GM19239 (cell line): ENCODE results near the gene KIF3B.
A peak's percentile ranks its signal among the peaks of the same experiment; 100 is the strongest.
"Not testable (repeated sequence)": the region's sequence is repeated elsewhere in the genome, so short reads cannot be mapped to it uniquely, and the experiment has no call there.

Experiments used
- DNase-seq: peaks from one replicate; pipeline ENCODE4 v3.0.0; 2011; ENCODE audit warnings: low spot score; ENCODE audit not compliant: insufficient read length
- FAIRE-seq: peaks from 2 replicates; lab custom pipeline; 2011; peaks lifted over from hg19 to GRCh38; lab: Jason Lieb, UNC

Gene KIF3B

DNA sequence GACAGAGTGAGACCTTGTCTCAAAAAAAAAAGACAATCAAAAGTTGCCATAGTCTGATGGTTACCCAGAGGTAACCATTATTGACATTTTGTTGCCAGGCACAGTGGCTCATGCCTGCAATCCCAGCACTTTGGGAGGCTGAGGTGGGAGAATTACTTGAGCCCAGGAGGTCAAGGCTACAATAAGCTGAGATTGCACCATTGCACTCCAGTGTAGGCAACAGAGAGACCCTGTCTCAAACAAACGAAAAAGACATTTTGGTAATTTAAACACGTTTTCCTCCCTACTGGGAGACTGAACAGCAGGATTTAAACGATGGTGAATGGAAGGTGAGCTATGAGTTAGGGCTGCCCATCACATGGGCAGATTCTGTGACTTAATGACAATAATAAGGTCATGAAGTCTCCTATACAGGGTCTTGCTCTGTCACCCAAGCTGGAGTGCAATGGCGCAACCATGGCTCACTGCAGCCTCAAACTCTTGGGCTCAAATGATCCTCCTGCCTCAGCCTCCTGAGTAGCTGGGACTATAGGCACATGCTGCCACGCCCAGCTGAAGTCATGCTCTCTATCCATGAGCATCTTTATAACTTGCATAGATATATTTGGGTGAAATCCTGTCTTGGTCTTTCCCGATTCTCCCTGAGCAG, 76.5 kb downstream of the KIF3B start:
- no peak for DNase-seq
- no peak for FAIRE-seq

DNA sequence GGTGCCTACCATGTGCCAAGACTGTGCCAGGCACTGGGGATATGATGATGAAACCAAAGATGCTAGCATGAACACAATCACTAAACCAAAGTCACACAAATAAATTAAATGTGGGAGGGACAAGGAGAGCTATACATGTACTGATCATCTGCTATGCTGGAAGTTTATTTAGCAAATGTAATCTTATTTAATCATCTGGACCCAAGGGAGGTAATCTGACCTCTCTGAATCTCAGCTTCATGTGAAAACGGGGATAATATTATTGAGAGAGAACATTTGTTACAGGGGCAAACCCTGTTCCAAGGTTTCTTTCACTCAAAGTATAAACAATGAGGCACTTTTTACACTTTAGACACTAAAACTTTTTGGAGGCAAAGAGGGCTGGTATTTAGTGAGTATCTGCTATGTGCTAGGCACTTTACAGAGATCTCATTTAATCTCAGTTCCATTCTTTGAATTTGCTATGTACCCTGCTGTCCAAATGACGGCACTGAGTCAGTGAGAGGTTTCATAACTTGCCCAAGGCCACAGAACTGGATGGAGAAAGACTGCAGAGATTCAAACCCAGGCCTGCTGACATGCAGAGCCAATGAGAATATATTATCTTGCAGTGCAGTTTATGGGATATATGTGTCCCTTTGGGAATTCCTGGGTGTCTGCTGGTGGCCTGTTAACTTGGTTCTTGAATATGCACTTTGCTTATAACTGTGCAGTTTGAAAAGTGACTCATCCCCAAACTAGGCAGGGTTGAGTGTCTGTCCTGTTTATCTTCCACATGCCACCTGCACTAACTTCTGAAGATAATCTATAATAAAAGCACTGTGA, 77.4 kb downstream of the KIF3B start:
- DNase-seq, result no peak
- peak; percentile 35 for FAIRE-seq

DNA sequence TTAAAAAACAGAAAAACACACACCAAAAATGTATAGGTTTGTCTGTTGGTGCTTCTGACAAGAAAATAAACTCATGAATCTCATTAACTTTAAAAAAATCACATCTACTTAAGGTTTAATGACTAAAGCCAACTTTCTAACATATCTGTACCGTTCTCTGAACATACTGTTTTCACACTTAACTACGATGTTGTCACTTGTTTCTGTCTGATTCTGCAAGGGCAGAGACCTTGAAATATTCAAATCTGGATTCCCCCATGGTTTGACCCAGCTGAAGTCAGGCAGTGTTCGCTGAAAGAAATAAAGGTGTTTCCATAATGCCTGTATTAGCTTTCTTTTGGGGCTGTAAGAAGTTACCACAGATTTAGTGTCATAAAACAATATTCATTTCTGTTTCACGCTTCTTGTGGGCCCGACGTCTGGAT, 78.0 kb downstream of the KIF3B start:
- DNase-seq (no peak), FAIRE-seq (peak; percentile 67)

DNA sequence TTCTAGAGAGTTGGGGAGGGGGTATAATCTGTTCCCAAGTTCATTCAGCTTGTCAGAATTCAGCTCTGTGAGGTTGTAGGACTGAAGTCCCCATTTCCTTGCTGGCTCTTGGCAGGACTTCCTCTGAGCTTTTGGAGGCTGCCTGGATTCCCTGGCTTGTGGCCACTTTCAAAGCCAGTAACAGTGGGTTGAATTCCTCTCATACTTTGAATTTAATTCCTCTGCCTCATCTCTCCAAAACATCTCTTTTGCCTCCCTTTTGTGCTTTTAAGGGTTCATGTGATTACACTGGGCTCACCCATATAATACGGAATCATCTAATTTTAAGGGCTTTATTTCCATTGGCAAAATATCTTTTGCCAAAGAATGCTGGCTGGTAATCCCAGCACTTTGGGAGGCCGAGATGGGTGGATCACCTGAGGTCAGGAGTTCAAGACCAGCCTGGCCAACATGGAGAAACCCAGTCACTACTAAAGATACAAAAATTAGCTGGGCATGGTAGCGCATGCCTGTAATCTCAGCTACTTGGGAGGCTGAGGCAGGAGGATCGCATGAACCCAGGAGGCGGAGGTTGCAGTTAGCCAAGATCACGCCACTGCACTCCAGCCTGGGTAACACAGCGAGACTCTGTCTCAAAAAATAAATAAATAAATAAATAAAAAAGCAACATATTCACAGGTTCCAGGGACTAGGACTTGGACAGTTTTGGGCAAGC, 78.6 kb downstream of the KIF3B start:
- not testable (repeated sequence) for FAIRE-seq, DNase-seq

DNA sequence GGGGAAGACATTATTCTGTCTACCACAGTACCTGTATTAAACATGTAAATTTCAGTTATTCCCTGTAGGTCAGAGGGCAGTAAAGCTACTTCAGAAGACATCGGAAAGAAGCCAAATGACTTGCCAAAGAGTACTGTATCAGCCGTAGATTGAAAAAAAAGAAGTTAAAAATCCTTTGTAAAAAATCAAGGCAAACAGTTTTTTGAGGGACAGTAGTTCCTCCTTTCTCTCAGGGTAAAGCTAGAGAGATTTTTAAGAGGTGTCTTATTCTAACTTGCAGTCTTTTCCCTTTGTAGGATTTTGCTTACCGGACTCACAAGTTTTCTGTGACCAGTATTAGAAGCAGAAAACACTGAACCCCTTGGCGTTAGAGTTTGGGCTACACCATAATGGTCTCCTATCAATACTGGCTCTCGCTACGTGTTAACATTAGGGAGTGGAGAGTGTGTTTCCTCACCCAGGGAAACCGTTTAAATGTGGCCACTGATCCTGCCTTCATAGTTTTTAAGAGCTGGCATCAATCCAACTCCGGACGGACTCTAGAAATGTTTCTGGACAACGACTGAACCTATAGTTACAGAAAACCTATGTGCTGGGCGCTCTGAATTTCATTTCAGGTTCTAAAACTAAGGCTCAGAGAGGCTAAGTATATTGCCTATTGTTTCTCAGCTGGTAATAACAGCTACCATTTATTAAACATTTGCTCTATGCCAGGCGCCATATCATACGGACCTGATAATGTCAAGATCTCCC, 79.3 kb downstream of the KIF3B start:
- FAIRE-seq (peak; percentile 47), DNase-seq (no peak)

DNA sequence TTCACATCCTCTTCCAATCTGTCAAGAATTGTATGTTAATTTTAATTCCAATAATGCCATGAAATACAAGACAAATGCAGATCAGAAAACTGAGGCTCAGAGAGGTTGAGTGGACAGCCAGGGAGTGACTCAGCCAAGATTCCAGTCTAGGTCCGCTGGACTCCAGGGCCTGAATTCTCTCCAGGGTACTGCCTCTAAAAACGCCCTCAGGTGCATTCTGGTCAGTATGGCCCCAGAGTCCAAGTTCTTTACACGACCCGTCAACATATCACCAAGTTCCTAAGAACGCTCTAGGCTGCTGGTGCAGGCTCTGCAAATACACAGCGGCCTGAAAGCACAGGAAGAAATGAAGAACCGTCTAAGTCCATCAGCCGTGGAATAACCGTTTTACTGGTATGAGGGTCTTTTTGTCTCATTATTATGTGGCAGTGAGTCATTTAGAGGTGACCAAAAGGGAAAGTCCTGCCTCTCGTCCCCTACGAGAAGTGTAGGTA, 80.0 kb downstream of the KIF3B start:
- DNase-seq (no peak), FAIRE-seq (no peak)

DNA sequence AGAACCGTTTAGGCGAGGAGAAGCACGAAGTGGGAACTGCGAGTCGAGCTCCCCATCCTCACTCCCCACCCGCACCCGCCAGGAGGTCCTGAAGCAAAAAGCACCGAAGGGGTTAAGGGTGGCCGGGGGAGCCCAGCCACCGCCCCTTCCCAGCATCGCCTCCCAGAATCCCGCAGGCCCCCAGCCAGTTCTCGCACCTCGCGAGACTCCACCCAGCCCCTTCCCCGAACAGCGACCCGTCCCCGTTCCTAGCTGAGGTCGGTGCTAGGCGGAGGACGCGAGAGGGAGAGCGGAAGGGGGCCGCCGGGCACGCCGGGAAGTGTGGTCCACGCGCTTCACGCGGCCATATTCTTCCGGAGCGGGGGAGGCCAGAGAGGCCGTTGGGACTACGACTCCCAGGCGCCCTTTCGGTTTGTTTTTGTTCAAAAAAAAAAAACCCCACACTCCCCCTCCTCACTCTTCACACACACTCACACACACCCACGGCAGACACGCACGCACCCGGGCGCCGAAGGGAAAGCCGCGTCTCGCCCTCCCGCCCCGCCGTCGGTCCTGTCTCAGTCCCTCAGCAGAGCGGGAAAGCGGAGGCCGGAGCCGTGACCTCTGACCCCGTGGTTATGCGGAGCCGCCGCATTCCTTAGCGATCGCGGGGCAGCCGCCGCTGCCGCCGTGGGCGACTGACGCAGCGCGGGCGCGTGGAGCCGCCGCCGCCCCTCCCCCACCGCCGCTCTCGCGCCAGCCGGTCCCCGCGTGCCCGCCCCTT, 80.6 kb downstream of the KIF3B start, which contains the start of gene ASXL1:
ASXL1 (plus strand) TSS at position 463 of the 763 bp plus-strand sequence. CDS start 445 bp downstream, outside the sequence.
- peak; percentile 88 for DNase-seq
- FAIRE-seq, result peak; percentile 86

DNA sequence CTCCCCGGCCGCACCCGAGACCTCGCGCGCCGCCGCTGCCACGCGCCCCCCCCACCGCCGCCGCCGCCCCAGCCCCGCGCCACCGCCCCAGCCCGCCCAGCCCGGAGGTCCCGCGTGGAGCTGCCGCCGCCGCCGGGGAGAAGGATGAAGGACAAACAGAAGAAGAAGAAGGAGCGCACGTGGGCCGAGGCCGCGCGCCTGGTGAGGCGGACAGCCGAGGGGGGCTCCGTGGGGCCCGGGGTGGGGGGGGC, 81.1 kb downstream of the KIF3B start:
- FAIRE-seq (no peak), DNase-seq (no peak)

DNA sequence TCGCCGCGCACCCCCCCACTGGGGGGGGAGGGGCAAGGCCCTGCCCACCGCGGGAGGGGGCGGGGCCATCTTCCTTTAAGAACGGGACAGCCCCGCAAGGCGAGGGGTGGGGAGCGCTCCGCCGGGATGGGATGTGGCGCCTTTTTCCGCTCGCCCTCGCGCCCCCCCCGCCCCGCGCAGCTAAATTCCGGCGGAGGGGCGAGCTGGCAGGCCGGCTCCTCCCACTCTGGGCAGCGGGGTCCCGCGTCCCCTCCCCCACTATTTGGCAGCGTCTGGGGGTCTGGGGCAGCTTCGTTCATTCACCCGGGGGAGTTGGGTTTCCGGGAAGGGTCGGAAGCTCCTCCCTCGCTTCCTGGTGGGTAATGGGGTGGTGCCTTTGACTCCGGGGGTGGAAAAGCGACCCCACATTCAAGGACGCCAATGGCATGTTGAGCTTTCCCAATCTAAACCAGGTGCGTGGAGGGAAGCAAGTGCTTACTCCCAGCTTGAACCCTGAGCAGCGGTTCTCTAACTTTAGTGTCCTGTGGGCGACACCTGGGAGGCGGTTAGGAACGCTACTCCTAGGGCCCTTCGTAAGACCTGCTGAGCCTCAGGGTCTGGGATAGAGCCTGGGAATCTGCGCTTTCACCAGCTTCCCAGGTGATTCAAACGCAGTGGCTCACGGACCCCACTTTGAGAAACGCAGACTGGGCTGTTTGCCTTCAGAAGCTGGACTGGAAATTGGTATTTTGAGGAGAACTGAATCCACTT, 81.6 kb downstream of the KIF3B start:
- FAIRE-seq (no peak), DNase-seq (no peak)

DNA sequence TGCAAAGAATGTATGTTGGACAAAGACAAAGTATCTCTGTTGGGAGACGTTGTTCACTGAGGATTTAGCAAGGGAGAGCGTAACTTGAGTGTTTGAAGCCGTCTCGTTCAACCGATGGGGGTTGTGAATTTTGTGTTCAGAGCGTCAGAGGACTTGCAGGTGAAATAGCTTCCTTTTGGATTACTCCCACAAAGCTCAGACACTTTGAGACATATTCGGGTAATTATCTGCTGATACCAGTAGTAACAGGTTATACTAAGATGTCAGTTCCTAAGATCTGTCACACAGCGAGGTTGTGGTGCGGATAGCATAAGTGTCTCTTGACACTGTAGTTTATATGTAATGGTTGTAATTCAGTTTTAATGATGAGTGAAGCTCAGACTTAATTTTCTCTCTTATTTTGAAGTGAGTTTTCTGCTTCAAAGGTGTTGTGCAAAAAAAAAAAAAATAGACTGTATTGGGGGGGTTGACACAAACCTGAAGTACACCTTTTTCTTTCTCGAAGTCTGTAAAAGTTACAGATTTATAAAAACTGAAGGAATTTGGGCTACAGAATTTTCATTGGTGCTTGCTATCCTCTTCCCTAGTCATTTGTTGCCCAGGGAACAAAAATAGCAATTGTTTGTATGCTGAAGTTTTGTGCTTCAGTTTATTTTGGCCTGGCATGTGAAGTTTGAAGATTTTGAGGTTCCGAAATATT, 82.3 kb downstream of the KIF3B start:
- FAIRE-seq (peak; percentile 59), DNase-seq (no peak)

DNA sequence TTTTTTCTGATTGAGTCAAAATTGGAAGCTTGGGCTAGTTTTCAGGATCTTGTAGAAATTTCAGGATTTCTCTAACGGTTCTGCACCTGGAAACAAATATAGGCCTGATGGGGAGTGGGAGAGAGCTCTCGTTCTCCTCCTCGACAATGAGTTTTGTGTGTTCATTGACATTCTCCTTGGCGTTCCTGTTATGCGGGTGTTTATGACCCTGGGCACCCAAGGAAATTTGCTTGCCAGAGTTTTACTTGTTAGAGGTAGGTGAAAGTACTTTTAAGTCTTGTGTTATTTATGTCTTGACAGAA, 82.8 kb downstream of the KIF3B start:
- no peak for DNase-seq
- no peak for FAIRE-seq

DNA sequence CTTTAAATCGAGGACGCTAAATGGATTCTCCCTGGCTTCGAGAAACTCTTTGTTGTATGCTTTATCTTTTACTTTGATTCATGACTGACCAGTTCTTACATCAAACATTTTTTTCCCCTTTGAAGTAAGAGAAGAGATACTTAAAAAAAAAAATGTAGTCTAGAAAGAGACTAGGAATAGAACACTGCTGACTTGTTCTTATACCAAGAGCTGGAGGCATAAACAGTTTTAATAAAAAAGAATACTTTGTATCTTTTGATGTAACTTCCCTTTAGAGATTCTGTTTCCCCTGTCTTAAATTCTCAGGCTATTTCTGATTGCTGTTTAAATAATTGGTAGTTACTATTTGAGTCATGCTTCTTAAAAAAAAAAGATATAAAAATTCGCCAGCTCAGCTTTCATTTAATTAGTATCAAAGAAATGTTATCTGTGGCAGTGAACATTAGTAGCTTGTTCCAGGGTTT, 85.5 kb downstream of the KIF3B start:
- DNase-seq (no peak), FAIRE-seq (no peak)

DNA sequence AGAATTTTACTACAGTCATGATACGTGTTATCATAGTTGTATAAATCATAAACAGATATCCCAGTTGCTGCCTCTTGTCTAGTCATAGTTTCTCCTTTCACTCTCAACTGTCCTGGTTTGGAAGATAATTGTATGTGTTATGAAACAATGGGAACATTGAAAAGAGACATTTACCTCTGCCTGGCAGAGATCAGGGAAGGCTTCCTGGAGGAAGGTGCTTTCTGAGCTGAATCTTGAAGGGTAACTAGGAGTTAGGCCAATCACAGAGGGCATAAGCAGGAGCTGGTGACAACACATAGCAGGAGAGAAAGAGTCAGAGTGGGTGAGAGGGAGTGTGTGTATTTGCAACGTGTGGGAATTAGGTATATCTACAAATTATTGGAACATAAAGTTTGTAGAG, 86.0 kb downstream of the KIF3B start:
- DNase-seq, result no peak
- peak; percentile 44 for FAIRE-seq

DNA sequence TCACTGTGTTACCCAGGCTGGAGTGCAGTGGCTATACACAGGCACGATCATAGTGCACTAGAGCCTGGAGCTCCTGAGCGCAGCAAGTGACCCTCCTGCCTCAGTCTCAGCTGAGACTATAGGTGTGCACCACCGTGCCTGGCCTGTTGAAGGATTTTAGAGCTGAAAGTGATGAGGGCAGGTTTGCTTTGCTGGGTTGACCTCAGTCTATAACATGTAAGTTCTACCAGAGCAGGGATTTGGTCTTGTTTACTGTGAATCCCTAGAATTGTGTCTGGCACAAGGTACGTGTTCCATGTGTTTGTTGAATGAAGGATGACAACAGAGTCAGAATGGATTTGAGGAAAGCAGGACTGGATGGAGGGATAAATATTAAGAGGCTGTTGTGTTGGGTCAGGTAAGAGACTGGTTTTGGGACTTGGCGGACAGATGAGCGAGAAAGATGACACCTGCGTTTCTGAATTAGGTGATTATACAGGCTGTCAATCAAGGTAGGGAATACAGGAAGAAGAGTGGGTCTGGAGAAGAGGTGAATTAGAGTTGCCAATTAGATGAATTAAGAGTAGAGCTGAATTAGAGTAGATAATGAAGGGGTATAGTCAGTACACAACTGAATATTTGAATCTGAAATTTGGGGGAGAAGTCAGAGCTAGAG, 87.2 kb downstream of the KIF3B start:
- DNase-seq (no peak), FAIRE-seq (no peak)

DNA sequence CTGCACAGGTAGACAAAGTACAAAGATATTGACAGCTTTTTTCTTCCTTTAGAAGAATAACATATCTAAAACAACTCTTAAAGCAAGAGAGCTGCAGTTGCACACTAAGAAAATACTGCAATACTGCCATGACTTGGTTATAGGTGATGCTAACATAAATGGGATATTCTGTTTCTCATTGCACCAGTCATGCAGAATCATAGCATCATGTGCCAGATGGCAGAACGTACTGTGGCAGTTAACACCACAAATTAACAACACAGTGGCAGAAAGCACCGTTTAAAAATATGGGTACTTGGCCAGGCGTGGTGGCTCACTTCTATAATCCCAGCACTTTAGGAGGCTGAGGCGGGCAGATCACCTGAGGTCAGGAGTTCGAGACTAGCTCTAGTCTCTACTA, 88.1 kb downstream of the KIF3B start:
- FAIRE-seq (no peak), DNase-seq (no peak)

DNA sequence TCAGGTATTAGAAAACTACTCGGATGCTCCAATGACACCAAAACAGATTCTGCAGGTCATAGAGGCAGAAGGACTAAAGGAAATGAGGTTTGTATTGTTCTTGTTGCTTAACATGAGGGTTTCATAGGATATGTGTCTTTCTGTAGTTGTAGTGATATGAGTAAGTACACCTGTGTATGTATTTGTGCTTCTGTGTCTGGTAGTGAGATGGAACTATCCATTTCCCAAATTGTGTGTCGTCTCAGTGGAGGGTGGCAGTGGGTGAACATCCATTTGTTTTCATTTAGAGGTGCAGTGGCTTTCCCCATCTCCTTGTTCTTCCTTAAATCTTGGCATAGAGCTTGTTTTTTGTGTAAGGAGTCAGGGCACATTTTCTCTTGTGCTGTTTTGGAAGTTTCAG, 88.9 kb downstream of the KIF3B start:
- FAIRE-seq (peak; percentile 48), DNase-seq (no peak)

DNA sequence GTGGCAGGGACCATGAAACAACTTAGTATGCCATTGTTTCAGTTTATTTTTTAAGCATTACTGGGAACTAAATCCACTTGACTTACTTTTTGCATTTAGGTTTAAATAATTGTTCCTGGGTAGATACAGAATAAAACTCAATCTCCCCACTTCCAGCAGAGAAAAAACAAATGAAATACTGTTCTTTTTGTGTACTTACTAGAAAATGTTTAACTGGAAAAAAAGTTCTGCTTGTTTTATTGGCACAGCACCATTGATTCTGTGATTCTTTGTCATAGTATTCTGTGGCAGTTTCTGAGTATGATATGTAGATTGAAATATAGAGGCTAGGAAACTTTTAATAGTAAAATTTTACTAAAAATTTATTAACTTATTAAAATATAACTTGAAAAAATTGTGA, 90.9 kb downstream of the KIF3B start:
- no peak for FAIRE-seq
- no peak for DNase-seq

DNA sequence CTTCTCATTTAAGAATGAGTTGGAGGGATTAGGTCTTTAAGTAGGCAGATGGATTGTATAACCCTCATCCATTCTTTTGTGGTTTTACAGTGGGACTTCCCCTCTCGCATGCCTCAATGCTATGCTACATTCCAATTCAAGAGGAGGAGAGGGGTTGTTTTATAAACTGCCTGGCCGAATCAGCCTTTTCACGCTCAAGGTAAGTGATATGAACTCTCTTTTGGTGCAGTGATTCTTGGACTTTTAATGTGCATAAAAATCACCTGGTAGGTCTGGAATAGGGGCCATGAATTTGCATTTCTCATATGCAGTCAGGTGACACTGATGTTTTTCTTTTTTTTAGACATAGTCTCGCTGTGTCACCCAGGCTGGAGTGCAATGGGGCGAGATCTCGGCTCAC, 91.5 kb downstream of the KIF3B start:
- DNase-seq (no peak), FAIRE-seq (no peak)
